IgD-negative memory B cell (primary cell): Measurements from ENCODE around the gene MNX1. TPM values are rescaled to one million over a fixed set of nuclear protein-coding genes. Genes with fewer than 3 reads are reported as not detected.

Experiments used
- H3K27ac Mint-ChIP-seq, 3 donors: one replicate each; pipeline ENCODE4 v1.8.0; 2020 to 2022; ENCODE audit warnings: mild to moderate bottlenecking in 3 of 3, mixed read lengths in 3 of 3, moderate library complexity in 1 of 3
- H3K27me3 Mint-ChIP-seq: one replicate; pipeline ENCODE4 v1.8.0; 2021; ENCODE audit warnings: mixed read lengths
- H3K36me3 Mint-ChIP-seq: one replicate; pipeline ENCODE4 v1.8.0; 2020; ENCODE audit warnings: mild to moderate bottlenecking, mixed read lengths
- H3K4me1 Mint-ChIP-seq, 3 donors: one replicate each; pipeline ENCODE4 v1.8.0; 2020 to 2022; ENCODE audit warnings: mixed read lengths in 3 of 3, mild to moderate bottlenecking in 1 of 3
- H3K4me3 Mint-ChIP-seq, 4 donors: one replicate each; pipeline ENCODE4 v1.8.0; 2020 to 2022; ENCODE audit warnings: mild to moderate bottlenecking in 4 of 4, mixed read lengths in 4 of 4, moderate library complexity in 3 of 4
- H3K9me3 Mint-ChIP-seq, 3 donors: one replicate each; pipeline ENCODE4 v1.8.0; 2020 to 2021; ENCODE audit warnings: mixed read lengths in 3 of 3, mild to moderate bottlenecking in 1 of 3
- polyA plus RNA-seq: library from polyadenylated mRNA; unstranded; fragments of 300-500 nt; fragmentation: Illumina TruSeq; gene quantifications from one replicate; pipeline ENCODE4 v1.2.3, GENCODE V29; 2021

The MNX1 gene
- polyA plus RNA-seq, 1 donor from 2014 or later = not detected

GRCh38 chr7:157041004-157041403 lies 30.5 kb upstream of the MNX1 start:
- Mint-ChIP-seq H3K4me1 (no peaks in the 10 kb centered on the region), H3K27ac (no peak overlapping the region), H3K27me3 (peaks cover 1% of the 10 kb centered on the region), H3K36me3 (no peaks in the 10 kb centered on the region), H3K4me3 (no peak overlapping the region), H3K9me3 (peaks cover 2 to 10% (median 8%) of the 10 kb centered on the region in 3 donors)

- peaks cover 3% of the 10 kb centered on the region for H3K27me3 Mint-ChIP-seq
- H3K4me3 Mint-ChIP-seq = no peak overlapping the region
- H3K27ac Mint-ChIP-seq = no peak overlapping the region
Observed at GRCh38 chr7:157037635-157038034, 27.2 kb upstream of the MNX1 start.

GRCh38 chr7:157037028-157037427 lies 26.6 kb upstream of the MNX1 start:
- H3K27me3 Mint-ChIP-seq = peaks cover 5% of the 10 kb centered on the region
- H3K36me3 Mint-ChIP-seq = no peaks in the 10 kb centered on the region
- peak overlapping the region in 1 of 4 donors; percentile 9 for H3K4me3 Mint-ChIP-seq
- H3K27ac Mint-ChIP-seq = peak overlapping the region in 1 of 3 donors; percentile 40
- H3K9me3 Mint-ChIP-seq = peaks cover 4 to 13% (median 10%) of the 10 kb centered on the region in 3 donors
- no peaks in the 10 kb centered on the region for H3K4me1 Mint-ChIP-seq

More at GRCh38 chr7:157037635-157038034, 27.2 kb upstream of the MNX1 start:
- peaks cover 4 to 13% (median 10%) of the 10 kb centered on the region in 3 donors for H3K9me3 Mint-ChIP-seq
- no peaks in the 10 kb centered on the region for H3K36me3 Mint-ChIP-seq
- no peaks in the 10 kb centered on the region for H3K4me1 Mint-ChIP-seq

GRCh38 chr7:157035979-157036378 lies 25.5 kb upstream of the MNX1 start:
- Mint-ChIP-seq H3K4me1 (no peaks in the 10 kb centered on the region), H3K4me3 (no peak overlapping the region), H3K27me3 (peaks cover 11% of the 10 kb centered on the region), H3K36me3 (no peaks in the 10 kb centered on the region), H3K27ac (no peak overlapping the region), H3K9me3 (peaks cover 4 to 13% (median 10%) of the 10 kb centered on the region in 3 donors)

GRCh38 chr7:157035302-157035701 lies 24.8 kb upstream of the MNX1 start:
- H3K27ac Mint-ChIP-seq = no peak overlapping the region
- H3K4me3 Mint-ChIP-seq = no peak overlapping the region
- H3K4me1 Mint-ChIP-seq = no peaks in the 10 kb centered on the region
- H3K36me3 Mint-ChIP-seq = no peaks in the 10 kb centered on the region
- peaks cover 4 to 13% (median 10%) of the 10 kb centered on the region in 3 donors for H3K9me3 Mint-ChIP-seq
- H3K27me3 Mint-ChIP-seq = peaks cover 11% of the 10 kb centered on the region

GRCh38 chr7:157033483-157034473 lies 23.3 kb upstream of the MNX1 start:
- Mint-ChIP-seq H3K27ac (no peak overlapping the region), H3K4me1 (no peaks in the 10 kb centered on the region), H3K36me3 (no peaks in the 10 kb centered on the region), H3K9me3 (peaks cover 4 to 13% (median 10%) of the 10 kb centered on the region in 3 donors), H3K27me3 (peaks cover 14% of the 10 kb centered on the region), H3K4me3 (no peak overlapping the region)

GRCh38 chr7:157032644-157033482 lies 22.4 kb upstream of the MNX1 start:
- Mint-ChIP-seq H3K36me3 (no peaks in the 10 kb centered on the region), H3K4me1 (no peaks in the 10 kb centered on the region), H3K27me3 (peaks cover 18% of the 10 kb centered on the region), H3K27ac (no peak overlapping the region), H3K4me3 (no peak overlapping the region), H3K9me3 (peaks cover 4 to 13% (median 10%) of the 10 kb centered on the region in 3 donors)

GRCh38 chr7:157032128-157032527 lies 21.7 kb upstream of the MNX1 start:
- Mint-ChIP-seq H3K27me3 (peaks cover 22% of the 10 kb centered on the region), H3K4me1 (no peaks in the 10 kb centered on the region), H3K9me3 (peaks cover 4 to 13% (median 7%) of the 10 kb centered on the region in 3 donors), H3K27ac (no peak overlapping the region), H3K4me3 (no peak overlapping the region), H3K36me3 (no peaks in the 10 kb centered on the region)

GRCh38 chr7:157028199-157028903 lies 17.9 kb upstream of the MNX1 start:
- H3K4me1 Mint-ChIP-seq = no peaks in the 10 kb centered on the region
- H3K9me3 Mint-ChIP-seq = peaks cover 0 to 4% (median 0%) of the 10 kb centered on the region in 3 donors
- peaks cover 45% of the 10 kb centered on the region for H3K27me3 Mint-ChIP-seq
- no peak overlapping the region for H3K4me3 Mint-ChIP-seq
- H3K27ac Mint-ChIP-seq = no peak overlapping the region
- no peaks in the 10 kb centered on the region for H3K36me3 Mint-ChIP-seq

- H3K4me3 Mint-ChIP-seq = no peak overlapping the region
- H3K27me3 Mint-ChIP-seq = peaks cover 50% of the 10 kb centered on the region
- peaks cover 0 to 4% (median 0%) of the 10 kb centered on the region in 3 donors for H3K9me3 Mint-ChIP-seq
- no peak overlapping the region for H3K27ac Mint-ChIP-seq
- no peaks in the 10 kb centered on the region for H3K36me3 Mint-ChIP-seq
- H3K4me1 Mint-ChIP-seq = peaks cover 0 to 2% (median 0%) of the 10 kb centered on the region in 3 donors
Observed at GRCh38 chr7:157027568-157028198, 17.2 kb upstream of the MNX1 start.

GRCh38 chr7:157024716-157025115 lies 14.3 kb upstream of the MNX1 start:
- H3K4me3 Mint-ChIP-seq = no peak overlapping the region
- no peaks in the 10 kb centered on the region for H3K36me3 Mint-ChIP-seq
- H3K27ac Mint-ChIP-seq = no peak overlapping the region
- peaks cover 0 to 5% (median 4%) of the 10 kb centered on the region in 3 donors for H3K4me1 Mint-ChIP-seq
- H3K9me3 Mint-ChIP-seq = peaks cover 0 to 4% (median 0%) of the 10 kb centered on the region in 3 donors
- peaks cover 49% of the 10 kb centered on the region for H3K27me3 Mint-ChIP-seq

- Mint-ChIP-seq H3K36me3 (no peaks in the 10 kb centered on the region), H3K27me3 (peaks cover 53% of the 10 kb centered on the region), H3K4me3 (no peak overlapping the region), H3K4me1 (peaks cover 4 to 7% (median 4%) of the 10 kb centered on the region in 3 donors), H3K9me3 (peaks cover 0 to 4% (median 0%) of the 10 kb centered on the region in 3 donors), H3K27ac (no peak overlapping the region)
Observed at GRCh38 chr7:157023589-157023905, 13.1 kb upstream of the MNX1 start.

GRCh38 chr7:157022681-157023588 lies 12.5 kb upstream of the MNX1 start:
- Mint-ChIP-seq H3K4me1 (peaks cover 4 to 8% (median 6%) of the 10 kb centered on the region in 3 donors), H3K27me3 (peaks cover 54% of the 10 kb centered on the region), H3K36me3 (no peaks in the 10 kb centered on the region), H3K9me3 (peaks cover 0 to 4% (median 0%) of the 10 kb centered on the region in 3 donors), H3K27ac (peak overlapping the region; percentile 22 to 76 (median 56)), H3K4me3 (peak overlapping the region in 2 of 4 donors; percentile 32 to 79)
